GM19395 (cell line): ENCODE data around the gene PIK3AP1.
"Not testable (repeated sequence)": the region's sequence is repeated elsewhere in the genome, so short reads cannot be mapped to it uniquely, and the experiment has no call there.

Experiments used
- ATAC-seq: cut with Tn5 transposase; IDR thresholded peaks from one replicate; pipeline ENCODE4 v1.9.1; 2021; ENCODE audit warnings: mild to moderate bottlenecking, moderate library complexity; ENCODE audit not compliant: unreplicated experiment

PIK3AP1 gene

GRCh38 chr10:96699613-96700012, 20.7 kb downstream of the PIK3AP1 start:
- no peak for ATAC-seq

DNA sequence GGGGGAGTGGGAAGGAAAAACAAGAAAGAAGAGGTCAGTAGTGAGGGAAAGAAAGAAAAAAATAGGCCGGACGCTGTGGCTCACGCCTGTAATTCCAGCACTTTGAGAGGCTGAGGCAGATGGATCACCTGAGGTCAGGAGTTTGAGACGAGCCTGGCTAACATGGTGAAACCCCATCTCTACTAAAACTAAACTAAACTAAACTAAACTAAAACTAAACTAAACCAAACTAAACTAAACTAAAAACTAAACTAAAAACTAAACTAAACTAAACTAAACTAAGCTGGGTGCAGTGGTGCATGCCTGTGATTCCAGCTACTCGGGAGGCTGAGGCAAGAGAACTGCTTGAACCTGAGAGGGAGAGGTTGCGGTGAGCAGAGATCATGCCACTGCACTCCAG, 22.0 kb downstream of the PIK3AP1 start:
- ATAC-seq = not testable (repeated sequence)

- no peak for ATAC-seq
These were observed 22.9 kb downstream of the PIK3AP1 start for GRCh38 chr10:96697438-96697837.

DNA sequence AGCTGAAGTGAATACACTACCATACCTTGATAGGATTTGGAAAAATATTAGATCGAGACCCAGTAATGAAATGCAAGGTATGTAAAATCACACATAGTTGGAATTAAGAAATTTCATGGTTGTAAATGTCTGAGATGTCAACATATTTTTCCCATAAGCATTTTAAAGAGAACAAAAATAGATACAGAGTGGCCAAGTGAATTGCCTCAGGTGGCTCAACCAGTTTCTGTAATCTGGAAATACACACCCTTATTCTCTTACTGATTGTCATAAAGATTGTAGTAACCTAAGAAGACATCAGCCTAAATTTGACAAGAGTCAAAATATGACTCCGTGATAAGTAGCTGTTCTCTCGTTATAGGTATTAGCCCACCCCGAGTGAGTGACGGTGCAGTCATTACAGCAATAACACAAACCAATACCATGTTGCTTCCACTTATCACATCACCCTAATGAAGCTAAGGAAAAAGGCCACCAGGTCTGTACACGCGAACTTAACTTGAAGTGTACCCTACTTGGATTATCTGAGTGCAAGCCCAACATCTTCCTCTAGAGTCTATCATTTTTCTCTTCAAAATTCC, 23.4 kb downstream of the PIK3AP1 start:
- no peak for ATAC-seq

DNA sequence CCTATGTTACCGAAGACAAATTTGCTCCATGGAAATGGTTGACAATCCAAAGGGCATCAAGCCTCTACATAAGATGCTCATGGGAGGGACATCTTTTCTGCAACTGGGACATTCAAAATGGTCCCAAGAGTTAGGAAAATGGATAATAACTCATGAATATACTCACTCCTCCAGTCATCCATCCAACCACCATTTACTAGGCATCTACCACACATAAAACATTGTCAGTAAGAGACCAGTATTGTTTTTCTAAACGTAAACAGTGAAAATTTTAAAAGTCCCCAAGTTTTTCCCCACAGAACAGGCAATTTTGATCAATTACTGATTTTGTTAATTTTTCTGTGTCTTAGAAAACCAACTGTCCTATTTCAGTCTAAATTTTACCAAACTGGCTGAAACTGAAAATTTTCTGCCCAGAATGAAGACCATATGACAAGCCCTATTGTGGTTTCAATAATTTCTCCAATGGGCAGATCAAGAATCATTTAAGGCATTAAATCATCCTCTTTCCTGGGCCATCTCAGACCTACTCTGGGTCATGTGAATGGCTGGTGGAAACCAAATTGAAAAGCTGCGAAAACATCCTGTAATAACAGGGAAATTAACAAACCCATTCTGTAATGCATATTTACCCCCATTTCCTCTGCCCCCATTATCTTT, 24.2 kb downstream of the PIK3AP1 start:
- ATAC-seq = no peak

GRCh38 chr10:96695366-96695765, 24.9 kb downstream of the PIK3AP1 start:
- ATAC-seq = no peak

DNA sequence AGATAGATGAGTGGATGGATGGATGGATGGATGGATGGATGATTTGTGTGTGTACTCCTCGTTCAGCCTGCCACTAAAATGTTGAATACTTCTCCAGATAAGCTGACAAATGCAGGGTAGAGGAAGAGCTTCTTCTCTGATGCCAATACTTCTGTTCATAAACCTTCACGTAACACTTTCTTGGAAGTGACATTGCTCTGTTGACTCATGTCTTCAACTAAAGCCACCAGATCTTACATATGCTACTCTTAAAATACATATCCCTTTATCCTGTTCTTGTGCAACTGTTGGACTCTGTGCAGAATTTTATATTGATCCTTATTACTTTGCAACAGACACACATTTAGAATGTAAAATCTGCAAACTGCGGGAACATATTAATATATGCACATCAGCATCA, 26.9 kb downstream of the PIK3AP1 start:
- ATAC-seq = no peak

- no peak for ATAC-seq
These were observed 27.9 kb downstream of the PIK3AP1 start for GRCh38 chr10:96692427-96692826.

GRCh38 chr10:96691761-96692160, 28.6 kb downstream of the PIK3AP1 start:
- ATAC-seq = no peak

GRCh38 chr10:96690755-96691730, 29.3 kb downstream of the PIK3AP1 start:
- ATAC-seq = no peak

DNA sequence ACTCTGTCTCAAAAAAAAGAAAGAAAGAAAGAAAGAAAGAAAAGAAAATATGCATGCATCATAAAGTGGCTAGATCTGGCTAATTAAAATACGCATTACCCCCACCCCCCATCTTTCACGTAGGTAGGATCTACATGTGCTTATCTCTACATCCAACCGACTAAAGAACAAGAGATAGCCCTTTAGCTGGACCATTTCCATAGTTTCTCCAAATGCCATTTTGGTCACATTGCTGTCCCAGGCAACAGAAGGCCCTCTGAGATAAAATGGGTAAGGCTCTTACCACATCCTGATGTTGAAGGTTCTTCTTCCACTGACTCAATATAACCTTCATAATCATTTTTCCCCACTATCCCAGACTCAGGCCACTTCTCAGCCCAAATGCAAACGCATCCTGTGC, 31.5 kb downstream of the PIK3AP1 start:
- no peak for ATAC-seq

DNA sequence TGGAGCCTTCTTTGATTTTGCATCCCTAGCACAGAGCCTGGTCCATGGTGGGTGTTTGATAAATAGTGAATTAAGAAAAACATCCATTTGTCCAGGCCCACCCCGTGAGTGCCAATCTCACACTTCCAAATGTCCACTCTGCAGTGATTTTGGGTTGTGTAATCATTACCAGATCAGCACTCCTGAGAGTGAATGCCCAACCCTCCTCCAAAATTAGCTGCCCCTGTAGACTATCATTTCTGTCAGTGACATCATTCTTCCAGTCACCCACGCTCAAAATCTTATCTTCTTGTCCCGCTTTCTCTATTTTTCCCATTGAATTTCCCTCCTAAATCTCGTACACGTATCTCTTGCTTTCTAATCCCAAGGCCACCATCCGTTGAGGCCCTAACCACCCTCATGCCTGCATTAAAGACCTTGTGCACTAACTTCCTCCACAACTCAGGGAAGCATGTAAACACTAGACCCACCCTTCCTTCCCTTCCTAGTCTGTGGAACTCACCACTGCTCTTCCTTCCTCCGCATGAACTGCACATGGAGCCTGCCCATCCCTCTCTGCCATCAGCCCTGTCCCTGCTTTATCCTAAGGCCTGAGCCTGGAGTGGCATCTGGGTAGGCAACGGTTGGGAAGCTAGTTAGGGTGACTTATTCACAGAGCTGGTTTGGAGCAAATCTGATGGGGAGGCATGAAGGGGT, 32.8 kb downstream of the PIK3AP1 start:
- ATAC-seq = no peak

- ATAC-seq = no peak
These were observed 33.8 kb downstream of the PIK3AP1 start for GRCh38 chr10:96686514-96686913.

DNA sequence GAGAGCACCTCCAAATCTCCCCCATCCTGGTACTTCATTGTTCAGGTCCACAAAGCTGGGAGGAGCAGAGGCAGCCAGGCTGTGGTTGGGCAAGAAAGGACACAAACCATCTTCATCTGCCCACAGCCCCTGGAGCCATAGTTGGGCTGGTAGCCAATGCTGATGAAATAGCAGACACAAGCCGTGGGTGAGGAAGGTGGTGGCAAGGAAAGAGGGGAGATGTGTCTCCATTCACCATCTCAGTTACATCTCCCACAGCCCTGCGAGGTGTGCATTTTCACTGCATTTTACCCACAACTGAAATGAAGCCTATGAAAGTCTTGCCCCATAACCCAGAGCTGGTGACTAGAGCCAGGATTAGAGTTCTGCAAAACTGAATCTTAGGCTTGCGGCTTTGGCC, 35.0 kb downstream of the PIK3AP1 start:
- ATAC-seq = no peak

DNA sequence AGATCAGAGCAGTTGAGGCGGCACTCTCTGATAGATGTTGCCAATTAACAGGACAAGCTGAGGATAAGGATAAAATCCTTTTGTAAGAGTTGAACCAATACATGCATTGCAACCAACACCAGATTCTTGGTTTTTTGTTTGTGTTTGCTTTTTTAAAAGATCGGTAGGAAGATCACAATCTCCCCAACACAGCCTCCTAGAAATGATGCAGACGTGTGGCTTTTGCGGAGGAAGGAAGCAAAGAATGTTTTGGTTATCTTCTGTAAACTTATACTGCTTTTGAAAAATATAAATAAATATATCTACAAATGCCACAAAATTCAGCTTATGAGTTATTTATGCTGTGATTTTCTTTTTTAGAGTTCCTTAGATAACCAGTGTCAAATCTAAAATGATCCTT, 35.5 kb downstream of the PIK3AP1 start:
- no peak for ATAC-seq

DNA sequence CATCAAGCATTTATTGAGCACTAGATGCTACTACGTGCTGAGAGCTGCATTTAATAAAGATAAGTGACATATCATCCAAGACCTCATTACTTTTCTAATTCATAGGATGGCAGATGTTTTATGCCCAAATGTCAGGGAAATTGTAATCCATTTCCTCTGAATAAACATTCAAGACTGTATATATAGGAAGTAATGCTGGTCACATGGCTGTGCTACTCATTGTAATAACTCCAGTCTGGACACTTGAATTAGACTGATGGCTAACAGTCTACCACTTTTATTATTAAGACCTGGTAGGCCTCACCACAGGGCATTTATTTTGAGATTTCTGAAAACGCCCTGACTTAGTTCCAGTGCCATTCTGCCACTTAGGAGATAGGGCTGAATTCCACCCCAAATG, 36.6 kb downstream of the PIK3AP1 start:
- no peak for ATAC-seq

DNA sequence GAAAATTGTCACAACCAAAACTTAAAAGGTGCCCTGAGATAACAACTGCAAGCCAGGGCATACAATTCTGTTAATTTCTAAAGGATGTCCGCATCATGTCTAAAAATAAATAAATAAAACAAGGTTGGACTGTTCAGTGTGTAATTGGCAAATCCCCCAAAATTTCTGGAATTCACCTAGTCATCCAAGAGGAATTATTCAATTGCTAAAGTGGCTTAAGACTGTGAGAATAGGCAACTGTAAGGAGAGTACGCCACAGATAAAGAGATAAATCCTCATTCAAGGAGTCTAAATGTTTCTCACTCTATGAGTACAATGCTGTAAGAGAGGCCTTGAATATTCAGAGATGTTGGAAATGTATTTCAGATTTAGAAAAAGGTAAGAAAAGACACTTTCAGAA, 37.2 kb downstream of the PIK3AP1 start:
- no peak for ATAC-seq

GRCh38 chr10:96681524-96681923, 38.8 kb downstream of the PIK3AP1 start:
- ATAC-seq = no peak

DNA sequence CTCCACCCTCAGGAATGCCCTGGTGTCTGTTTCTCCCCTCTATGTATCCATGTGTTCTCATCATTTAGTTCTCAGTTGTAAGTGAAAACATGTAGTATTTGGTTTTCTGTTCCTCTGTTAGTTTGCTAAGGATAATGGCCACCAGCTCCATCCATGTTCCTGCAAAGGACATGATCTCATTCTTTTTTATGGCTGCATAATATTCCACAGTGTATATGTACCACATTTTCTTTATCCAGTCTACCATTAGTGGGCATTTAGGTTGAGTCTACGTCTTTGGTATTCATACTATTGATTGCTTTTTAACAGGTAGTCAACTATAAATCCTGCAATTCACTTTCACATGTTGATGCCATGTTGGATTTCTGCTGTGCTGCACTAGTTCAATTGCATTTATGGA, 39.9 kb downstream of the PIK3AP1 start:
- not testable (repeated sequence) for ATAC-seq

DNA sequence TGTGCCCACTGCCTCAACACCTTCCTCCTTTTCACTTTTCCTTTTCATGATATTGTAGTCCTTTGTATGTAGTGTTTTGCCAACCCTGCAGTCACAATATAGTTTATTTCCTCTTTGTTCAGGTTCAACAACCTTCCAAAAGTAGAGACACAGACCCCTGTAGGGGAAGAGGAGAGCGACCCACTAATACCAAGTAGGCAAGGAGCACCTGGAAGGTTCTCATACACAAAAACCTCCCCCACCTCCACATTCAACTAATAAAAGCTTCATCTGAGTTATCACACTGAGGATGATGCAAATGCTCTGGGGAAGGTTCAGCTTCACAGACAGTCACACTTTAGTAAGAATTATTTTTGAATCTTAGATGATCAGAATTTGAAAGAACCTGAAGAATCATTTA, 41.6 kb downstream of the PIK3AP1 start:
- ATAC-seq = no peak
